NAMALWA (cell line): ENCODE measurements around the gene ERCC4.
"Not testable (repeated sequence)": the region's sequence is repeated elsewhere in the genome, so short reads cannot be mapped to it uniquely, and the experiment has no call there.

ENCODE experiments used
- DNase-seq: peaks from one replicate; pipeline ENCODE4 v3.0.0-alpha.2; 2015; ENCODE audit warnings: low spot score

Gene ERCC4

GRCh38 chr16:13919683-13920509, at the start of gene ERCC4:
TSS of gene ERCC4 (plus strand) at chr16:13920154. CDS start at chr16:13920166, 12 bp downstream.
- DNase-seq, result peak; percentile 99

DNA sequence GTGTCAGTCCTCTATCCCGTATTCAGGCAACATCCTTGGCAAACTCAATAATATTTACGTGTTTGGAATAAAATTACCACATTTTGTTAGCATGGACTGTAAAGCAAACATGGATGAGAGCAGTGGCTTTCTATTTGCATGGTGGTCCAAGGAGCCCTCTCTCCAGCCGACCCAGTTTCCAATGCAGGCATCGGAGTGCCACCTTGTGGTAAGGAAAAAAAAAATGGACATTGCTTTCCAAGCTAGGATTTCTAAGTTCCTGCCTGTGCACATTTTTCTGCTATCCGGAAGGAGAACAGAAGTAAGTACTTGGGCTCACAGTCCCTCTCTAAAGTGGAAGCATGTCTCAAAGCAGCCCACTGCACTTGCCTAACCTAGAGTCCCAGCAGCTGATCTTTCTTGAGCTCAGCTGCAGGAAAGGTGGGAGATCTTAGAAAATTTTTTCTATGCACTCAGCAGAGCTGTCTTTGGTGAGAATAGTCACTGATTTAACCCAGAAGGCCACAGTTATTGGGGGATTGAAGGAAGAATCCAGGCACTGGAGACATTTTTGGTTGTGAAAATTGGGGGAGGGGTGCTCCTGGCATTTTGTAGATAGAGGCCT, 46.0 kb upstream of the ERCC4 start:
- DNase-seq, result peak; percentile 15

GRCh38 chr16:13875614-13876284, 44.2 kb upstream of the ERCC4 start:
- DNase-seq, result peak; percentile 5

DNA sequence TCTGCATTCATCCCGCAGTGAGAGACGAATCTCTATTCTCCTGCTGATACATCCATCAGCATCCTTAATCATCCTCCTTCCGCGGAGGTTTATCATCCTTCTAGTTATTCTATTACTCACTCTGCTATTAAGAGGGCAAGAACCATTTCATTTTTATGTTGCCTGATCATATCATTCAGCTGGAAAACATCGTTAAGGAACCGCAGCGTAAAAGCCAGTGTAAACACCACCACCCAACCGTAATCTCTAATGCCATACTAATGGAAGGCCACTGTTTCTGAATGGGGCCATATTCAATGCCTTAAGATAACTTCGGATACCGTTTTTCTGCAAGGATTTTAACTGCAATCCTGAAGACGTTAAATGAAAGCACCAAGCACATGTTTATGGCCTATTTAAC, 36.7 kb upstream of the ERCC4 start:
- DNase-seq, result no peak

- no peak for DNase-seq
These were observed 36.1 kb upstream of the ERCC4 start for GRCh38 chr16:13883881-13884280.

DNA sequence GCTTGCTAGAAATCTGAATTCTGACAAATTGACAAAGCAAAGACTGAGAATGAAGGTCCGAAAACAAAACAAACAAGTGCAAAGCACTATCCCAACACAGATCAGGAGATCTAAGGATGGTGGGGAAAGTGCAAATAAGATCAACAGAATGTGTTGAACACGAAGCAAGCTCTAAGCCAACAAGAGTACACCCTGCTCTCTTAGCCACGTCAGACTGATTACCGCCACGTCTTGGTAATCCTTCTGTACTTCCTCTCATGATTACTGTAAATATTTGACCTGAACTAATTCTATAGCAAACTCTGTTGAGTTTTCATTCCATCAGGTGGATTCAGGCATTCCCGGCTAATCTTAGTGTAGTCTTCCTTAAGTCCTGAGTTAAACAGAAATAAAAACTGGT, 34.3 kb upstream of the ERCC4 start:
- DNase-seq, result no peak

- no peak for DNase-seq
These were observed 33.3 kb upstream of the ERCC4 start for GRCh38 chr16:13886608-13887007.

DNA sequence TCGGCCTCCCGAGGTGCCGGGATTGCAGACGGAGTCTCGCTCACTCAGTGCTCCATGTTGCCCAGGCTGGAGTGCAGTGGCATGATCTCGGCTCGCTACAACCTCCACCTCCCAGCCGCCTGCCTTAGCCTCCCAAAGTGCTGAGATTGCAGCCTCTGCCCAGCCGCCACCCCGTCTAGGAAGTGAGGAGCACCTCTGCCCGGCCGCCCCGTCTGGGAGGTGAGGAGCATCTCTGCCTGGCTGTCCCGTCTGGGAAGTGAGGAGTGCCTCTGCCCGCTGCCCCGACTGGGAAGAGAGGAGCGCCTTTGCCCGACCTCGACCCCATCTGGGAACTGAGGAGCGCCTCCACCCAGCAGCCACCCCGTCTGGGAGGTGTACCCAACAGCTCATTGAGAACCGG, 30.6 kb upstream of the ERCC4 start:
- DNase-seq, result not testable (repeated sequence)

GRCh38 chr16:13892301-13892700, 27.7 kb upstream of the ERCC4 start:
- DNase-seq, result no peak

DNA sequence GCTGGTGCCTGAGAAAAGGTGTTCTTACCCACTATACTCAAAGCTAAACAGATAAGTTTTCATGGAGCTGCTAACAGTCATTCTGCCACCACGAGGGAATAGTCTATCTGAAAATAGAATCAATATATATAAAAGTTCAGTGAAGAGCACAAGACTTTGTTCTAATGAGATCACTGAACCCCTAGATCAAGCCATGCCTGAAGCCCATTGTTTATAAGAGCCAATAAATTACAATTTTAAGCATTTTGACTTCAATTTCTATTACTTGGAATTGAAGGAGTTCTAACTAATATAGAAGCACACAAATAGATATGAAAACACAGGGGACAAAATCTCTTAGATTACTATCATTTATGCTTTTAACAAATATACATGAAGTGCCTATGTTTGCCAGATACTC, 24.4 kb upstream of the ERCC4 start:
- DNase-seq, result no peak

DNA sequence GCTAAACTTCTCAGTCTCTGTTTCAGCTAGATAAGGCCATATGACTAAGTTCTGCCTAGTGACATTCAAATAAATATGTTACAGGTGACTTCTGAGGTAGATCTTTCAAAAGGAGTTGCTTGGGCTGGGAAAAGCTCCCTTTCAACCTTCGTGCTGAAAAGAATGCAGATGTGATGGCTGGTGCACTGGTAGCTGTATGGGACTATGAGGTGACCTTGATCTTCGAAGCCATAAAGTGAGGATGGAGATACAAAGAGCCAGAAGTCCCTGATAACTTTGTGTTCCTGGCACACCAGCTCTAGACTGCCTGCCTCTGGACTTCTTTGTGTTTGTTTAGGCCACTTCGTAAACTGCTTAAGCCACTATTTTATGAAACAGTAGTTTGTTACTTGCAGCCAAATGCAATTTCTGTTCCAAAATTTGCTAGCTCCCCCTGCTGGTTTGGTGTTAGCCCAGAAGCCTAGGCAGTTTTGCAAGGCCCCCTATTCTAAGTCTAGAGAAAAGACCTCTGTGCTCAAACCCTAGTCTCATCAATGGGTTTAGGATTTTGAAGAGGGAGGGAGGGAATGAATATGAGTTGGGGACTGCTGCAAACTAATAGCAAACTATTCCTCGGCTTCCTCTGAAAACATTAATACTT, 23.3 kb upstream of the ERCC4 start:
- peak; percentile 59 for DNase-seq

DNA sequence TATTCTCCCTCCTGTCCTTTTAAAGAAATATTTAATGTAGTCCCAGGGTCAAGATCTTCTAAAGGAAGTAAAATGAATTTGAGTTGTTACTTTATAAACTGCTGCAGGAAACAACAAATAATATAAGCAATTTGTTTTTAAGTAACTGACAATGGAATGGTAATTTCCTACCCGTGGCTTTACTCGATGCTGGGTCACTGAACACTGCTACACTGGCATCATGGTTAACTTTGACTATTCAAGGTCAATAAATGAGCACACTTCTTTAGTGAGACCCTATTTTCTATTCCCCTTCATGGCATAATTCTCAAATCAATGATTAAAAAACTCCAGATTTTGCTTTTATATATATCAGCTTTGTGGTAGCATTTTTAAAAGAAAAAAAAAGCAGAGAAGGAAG, 22.1 kb upstream of the ERCC4 start:
- no peak for DNase-seq

- no peak for DNase-seq
These were observed 21.7 kb upstream of the ERCC4 start for GRCh38 chr16:13898233-13898632.

DNA sequence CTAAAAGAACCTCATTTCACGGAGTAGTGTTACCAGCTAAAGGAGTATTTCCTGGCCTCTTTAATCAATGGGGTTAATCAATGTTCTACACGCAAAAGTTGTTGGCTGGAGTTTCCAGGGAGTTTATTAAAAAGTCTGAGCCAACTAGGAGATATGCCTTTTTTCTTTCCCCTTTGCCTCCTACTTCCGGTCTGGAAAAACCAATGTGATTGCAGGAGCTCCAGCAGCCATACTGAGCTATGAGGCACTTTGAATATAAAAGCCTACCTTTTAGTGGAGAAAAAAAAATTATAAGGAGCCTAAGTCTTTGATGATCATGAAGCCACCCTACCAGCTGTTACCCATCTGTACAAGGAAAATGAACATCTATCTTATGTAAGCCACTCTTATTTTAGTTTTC, 17.9 kb upstream of the ERCC4 start:
- DNase-seq, result no peak

- no peak for DNase-seq
These were observed 17.3 kb upstream of the ERCC4 start for GRCh38 chr16:13902677-13903076.

DNA sequence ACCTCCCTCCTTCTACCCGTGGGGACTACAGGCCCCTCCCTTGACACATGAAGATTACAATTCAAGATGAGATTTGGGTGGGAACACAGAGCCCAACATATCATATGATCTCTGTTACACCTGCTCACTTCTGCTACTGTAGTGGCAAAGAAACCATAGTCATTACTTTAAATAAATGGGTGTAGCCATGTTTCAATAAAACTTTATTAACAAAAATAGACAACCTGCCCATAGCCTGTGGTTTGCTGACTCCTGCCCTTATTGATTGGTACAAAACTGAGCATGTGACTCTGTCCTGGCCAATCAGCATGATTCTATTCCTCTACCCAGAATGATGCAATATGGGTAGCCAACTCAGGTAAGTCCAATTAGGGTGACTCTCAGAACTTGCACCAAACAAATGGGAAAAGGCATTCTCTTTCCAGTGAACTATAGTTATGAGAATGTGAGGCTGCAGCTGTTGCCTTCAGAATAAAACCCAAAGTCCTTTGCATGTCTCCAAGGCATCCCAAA, 15.7 kb upstream of the ERCC4 start:
- DNase-seq, result peak; percentile 47

DNA sequence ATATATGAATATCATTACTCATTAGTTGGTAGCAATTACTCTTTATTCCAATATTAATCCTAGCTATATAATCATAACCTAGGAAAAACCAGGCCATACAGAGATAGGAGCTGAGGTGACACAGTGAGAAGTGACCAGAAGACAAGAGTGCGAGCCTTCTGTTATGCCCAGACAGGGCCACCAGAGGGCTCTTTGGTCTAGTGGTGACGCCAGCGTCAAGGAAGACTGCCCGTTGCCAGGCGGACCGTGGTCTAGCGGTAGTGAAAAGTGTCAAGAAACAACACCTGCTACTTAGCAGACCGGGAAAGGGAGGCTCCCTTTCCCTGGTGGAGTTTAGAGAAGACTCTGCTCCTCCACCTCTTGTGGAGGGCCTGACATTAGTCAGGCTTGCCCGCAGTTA, 15.1 kb upstream of the ERCC4 start:
- peak; percentile 84 for DNase-seq

DNA sequence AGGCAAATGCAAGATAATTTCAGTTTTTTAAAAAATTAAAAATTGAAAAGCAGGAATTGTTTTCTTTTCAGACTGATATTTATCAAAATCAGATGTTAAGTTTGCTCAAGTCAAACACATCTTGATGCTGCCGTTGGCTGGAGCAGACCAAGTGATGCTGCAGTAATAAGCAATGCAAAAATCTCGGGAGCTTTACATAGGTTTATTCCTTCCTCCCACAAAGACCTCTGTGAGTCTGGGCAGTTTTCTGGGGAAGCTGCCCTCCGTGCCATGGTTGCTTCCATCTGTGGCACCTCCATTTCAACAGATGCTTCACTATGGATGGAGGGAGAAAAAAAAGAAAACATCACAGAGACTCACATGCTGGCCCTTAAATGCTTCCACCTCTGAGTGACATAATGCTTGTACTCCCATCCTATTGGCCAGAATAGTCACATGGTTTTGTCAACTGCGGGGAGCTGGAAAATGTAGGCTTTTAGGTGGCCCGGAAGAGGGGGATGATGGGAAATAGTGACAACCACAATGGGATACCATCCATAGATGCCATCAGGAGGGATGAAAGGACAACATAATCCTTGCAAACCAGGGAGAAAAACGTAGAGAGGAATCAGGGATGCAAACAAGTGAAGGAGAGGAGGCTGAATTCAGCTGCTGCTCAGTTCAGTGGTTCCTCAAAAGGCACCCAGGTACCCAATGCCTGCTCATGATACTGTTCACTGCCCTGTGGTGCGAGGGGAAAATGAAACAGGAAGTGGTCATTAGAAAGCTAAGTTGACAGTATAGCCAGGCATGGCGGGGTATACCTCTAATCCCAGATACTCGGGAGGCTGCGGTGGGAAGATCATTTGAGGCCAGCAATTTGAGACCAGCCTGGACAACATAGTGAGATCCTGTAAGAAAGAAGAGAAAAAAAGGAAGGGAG, 13.5 kb upstream of the ERCC4 start:
- peak; percentile 60 for DNase-seq

DNA sequence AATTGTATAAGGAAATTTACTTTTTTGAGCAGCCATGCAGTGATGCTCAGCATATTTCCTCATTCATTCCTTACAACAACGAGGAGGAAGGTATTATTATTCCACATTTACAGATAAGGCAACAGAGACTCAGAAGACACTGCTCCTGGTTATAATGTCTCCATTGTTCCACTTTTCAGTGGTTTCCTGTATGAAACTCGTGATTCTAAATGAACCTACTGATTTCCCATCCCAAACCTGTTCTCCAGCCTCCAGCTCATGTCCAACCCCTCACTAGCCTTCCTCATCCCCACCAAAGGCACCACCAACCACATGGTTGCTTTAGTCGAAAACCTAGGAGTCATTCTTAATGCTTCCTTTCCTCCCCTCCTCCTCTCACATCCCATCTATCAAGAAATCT, 12.5 kb upstream of the ERCC4 start:
- DNase-seq, result no peak

DNA sequence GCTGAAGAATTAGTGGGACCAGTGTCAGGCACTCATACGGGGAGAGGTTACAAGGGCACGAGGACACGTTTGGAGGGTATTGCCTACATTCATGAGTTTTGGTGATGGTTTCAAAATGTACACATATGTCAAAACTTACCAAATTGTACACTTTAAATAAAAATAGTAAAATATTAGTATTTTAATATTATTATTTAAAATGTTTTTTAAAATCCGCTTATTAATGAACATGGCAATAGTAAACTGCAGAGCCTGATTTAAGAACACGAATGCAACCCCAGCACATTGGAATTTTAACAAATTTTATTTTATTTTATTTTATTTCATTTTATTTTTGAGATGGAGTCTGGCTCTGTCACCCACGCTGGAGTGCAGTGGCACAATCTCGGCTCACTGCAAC, 10.9 kb upstream of the ERCC4 start:
- DNase-seq, result no peak

DNA sequence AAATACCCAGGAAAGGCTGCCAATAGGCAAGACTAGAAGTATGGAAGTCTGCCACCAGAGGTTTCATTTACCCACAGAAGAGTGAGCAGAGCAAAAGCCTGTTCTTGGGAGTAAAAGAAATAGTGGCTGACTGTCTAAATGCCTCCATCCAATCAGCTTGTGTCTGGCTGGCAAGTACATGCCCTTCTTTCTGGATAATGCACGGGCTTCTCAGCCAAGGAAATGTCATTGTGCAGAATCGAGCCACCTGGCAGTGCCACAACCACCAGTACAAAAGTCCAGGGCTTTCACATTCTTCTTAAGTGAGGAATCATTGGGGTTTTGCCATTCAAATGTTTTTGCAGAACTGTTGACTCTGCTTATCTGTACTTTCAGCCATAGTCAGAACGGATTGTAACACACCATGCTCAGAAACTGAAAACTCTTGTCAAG, 10.1 kb upstream of the ERCC4 start:
- no peak for DNase-seq
